SK-N-SH (cell line): ENCODE results near the gene APC2. TPM values are rescaled to one million over a fixed set of nuclear protein-coding genes. Genes with fewer than 3 reads are reported as not detected.

Source experiments
- CTCF ChIA-PET: fragments of 300-600, 350-600 bp; formaldehyde crosslinking; extraction: SDS; loops from one replicate; lab custom pipeline; 2021; lab: Yijun Ruan, JAX
- POLR2A ChIA-PET: fragments of 350-600 bp; sonication (Branson Sonifier 250); formaldehyde crosslinking; extraction: SDS; loops from one replicate; lab custom pipeline; 2020; ENCODE audit warnings: antibody characterized with exemption, inconsistent platforms; lab: Yijun Ruan, JAX
- DNase-seq: peaks from one replicate; pipeline ENCODE4 v3.0.0; 2012
- H2AFZ ChIP-seq: fragments of 200-600 bp; sonication (generic); 2 replicates; pipeline ENCODE4 v1.8.1; 2016; ENCODE audit warnings: antibody characterized with exemption, mild to moderate bottlenecking, low read depth
- H3F3A ChIP-seq: fragments of 200-600 bp; sonication (generic); replicated peaks from 2 replicates; pipeline ENCODE3; 2016; ENCODE audit warnings: antibody characterized with exemption, mild to moderate bottlenecking; ENCODE audit not compliant: insufficient read depth
- H3K27ac ChIP-seq, 2 experiments: fragments of 200-500 bp in 1 of 2; fragments of 200-600 bp in 1 of 2; sonication (Bioruptor generic) in 1 of 2; sonication (generic), shearing (Covaris generic) in 1 of 2; 2 replicates each; pipeline versions ENCODE4 v1.5.1 to v1.6.1; 2014 to 2016; ENCODE audit warnings: low read depth in 2 of 2, inconsistent platforms in 1 of 2, low read length in 1 of 2, mild to moderate bottlenecking in 1 of 2, mixed read lengths in 1 of 2
- H3K27me3 ChIP-seq: fragments of 200-600 bp; sonication (generic), shearing (Covaris generic); 2 replicates; pipeline ENCODE4 v1.6.1; 2016; ENCODE audit warnings: mixed run types; ENCODE audit not compliant: insufficient read depth
- H3K36me3 ChIP-seq, 2 experiments: fragments of 200-500 bp in 1 of 2; fragments of 200-600 bp in 1 of 2; sonication (Bioruptor generic) in 1 of 2; sonication (generic) in 1 of 2; replicated peaks in 1 of 2; 2 replicates each; pipeline versions ENCODE3 to v1.5.1; 2014 to 2016; ENCODE audit warnings: low read length in 1 of 2, mild to moderate bottlenecking in 1 of 2; ENCODE audit not compliant: insufficient read depth in 2 of 2, control insufficient read depth in 1 of 2
- H3K4me1 ChIP-seq, 2 experiments: fragments of 200-500 bp in 1 of 2; fragments of 200-600 bp in 1 of 2; sonication (Bioruptor generic) in 1 of 2; sonication (generic), shearing (Covaris generic) in 1 of 2; 2 replicates each; pipeline versions ENCODE4 v1.5.1 to v1.6.1; 2014 to 2016; ENCODE audit warnings: low read depth in 1 of 2, low read length in 1 of 2, mixed run types in 1 of 2; ENCODE audit not compliant: insufficient read depth in 2 of 2, control insufficient read depth in 1 of 2
- H3K4me2 ChIP-seq: fragments of 200-600 bp; sonication (generic), shearing (Covaris generic); 2 replicates; pipeline ENCODE4 v1.6.1; 2017; ENCODE audit warnings: mixed run types
- H3K4me3 ChIP-seq, 2 experiments: fragments of 200-500 bp in 1 of 2; fragments of 200-600 bp in 1 of 2; sonication (Bioruptor generic) in 1 of 2; sonication (generic), shearing (Covaris generic) in 1 of 2; 2 replicates each; pipeline versions ENCODE4 v1.5.1 to v1.8.1; 2014 to 2016; ENCODE audit warnings: low read depth in 2 of 2, inconsistent platforms in 1 of 2, low read length in 1 of 2, mild to moderate bottlenecking in 1 of 2, mixed read lengths in 1 of 2, moderate library complexity in 1 of 2
- H3K79me2 ChIP-seq: fragments of 200-600 bp; sonication (generic); 2 replicates; pipeline ENCODE4 v1.8.1; 2017; ENCODE audit warnings: mild to moderate bottlenecking; ENCODE audit not compliant: insufficient read depth
- H3K9ac ChIP-seq: fragments of 200-600 bp; sonication (generic); 2 replicates; pipeline ENCODE4 v1.6.1; 2017; ENCODE audit warnings: mixed run types
- H3K9me2 ChIP-seq: fragments of 200-600 bp; sonication (generic); 2 replicates; pipeline ENCODE4 v1.6.1; 2017; ENCODE audit warnings: mixed run types
- H3K9me3 ChIP-seq: fragments of 200-600 bp; sonication (generic); 2 replicates; pipeline ENCODE4 v1.6.1; 2017; ENCODE audit warnings: mixed run types, mild to moderate bottlenecking, moderate library complexity
- H4K20me1 ChIP-seq: fragments of 200-600 bp; sonication (generic); 2 replicates; pipeline ENCODE4 v1.6.1; 2017; ENCODE audit warnings: mild to moderate bottlenecking, mixed run types; ENCODE audit not compliant: insufficient read depth
- EP300 ChIP-seq, 2 experiments: IDR thresholded peaks; 2 replicates each; pipeline versions ENCODE4 v1.4.0 to v1.6.1; 2012; ENCODE audit warnings: borderline replicate concordance in 1 of 2, low read depth in 1 of 2, low read length in 1 of 2
- FOSL2 ChIP-seq: IDR thresholded peaks from 2 replicates; pipeline ENCODE4 v1.4.0; 2012; ENCODE audit warnings: low read depth, mild to moderate bottlenecking, moderate library complexity, borderline replicate concordance
- FOXJ3 ChIP-seq: sonication (generic); formaldehyde crosslinking; IDR thresholded peaks from 2 replicates; pipeline ENCODE4 v1.5.1; 2020; ENCODE audit warnings: mild to moderate bottlenecking, missing genetic modification reagents
- IRF3 ChIP-seq: fragments of 150-350 bp; IDR thresholded peaks from 2 replicates; pipeline ENCODE4 v1.6.1; 2016; ENCODE audit warnings: mild to moderate bottlenecking, low read depth, low read length
- MEF2A ChIP-seq: IDR thresholded peaks from 2 replicates; pipeline ENCODE4 v1.4.0; 2012; ENCODE audit warnings: low read depth, borderline replicate concordance
- NRF1 ChIP-seq: IDR thresholded peaks from 2 replicates; pipeline ENCODE4 v1.6.1; 2012; ENCODE audit warnings: low read depth, mild to moderate bottlenecking, low read length
- PBX3 ChIP-seq: IDR thresholded peaks from 2 replicates; pipeline ENCODE4; 2012
- POLR2AphosphoS5 ChIP-seq: IDR thresholded peaks from 2 replicates; pipeline ENCODE4 v1.6.1; 2012; ENCODE audit warnings: low read depth, low read length
- RCOR1 ChIP-seq: fragments of 150-350 bp; IDR thresholded peaks from 2 replicates; pipeline ENCODE4 v1.6.1; 2017; ENCODE audit warnings: antibody characterized with exemption, low read length
- REST ChIP-seq: IDR thresholded peaks from 2 replicates; pipeline ENCODE4 v1.6.1; 2012; ENCODE audit warnings: mild to moderate bottlenecking, low read depth, low read length, moderate library complexity
- TCF12 ChIP-seq: IDR thresholded peaks from 2 replicates; pipeline ENCODE4 v1.4.0; 2012
- WGBS: methylation state at CpG from one replicate; pipeline ENCODE4 v1.1.6; 2017; ENCODE audit warnings: low lambda C conversion rate; 5-methylcytosine and 5-hydroxymethylcytosine counted together
- polyA plus RNA-seq, 3 experiments: library from polyadenylated mRNA; depleted of rRNA; stranded (reverse); fragments of >200 nt; gene quantifications; 2 replicates each; pipeline ENCODE4 v1.2.3, GENCODE V29; 2012

Gene APC2
- polyA plus RNA-seq, 1 of the 3 experiments (the other 2 are of a cell fraction), result 1.3 TPM

- Histone ChIP-seq H3K4me3 (no peak overlapping the region), H3K27ac (no peak overlapping the region), H3K4me1 (peaks cover 0 to 11% of the 10 kb centered on the region in 2 experiments; a peak in 1 of 4 replicates), H3K36me3 (no peaks in the 10 kb centered on the region), H3K9me2 (no peaks in the 10 kb centered on the region), H3K4me2 (no peak overlapping the region), H3F3A (peaks cover under 1% of the 10 kb centered on the region), H3K9me3 (no peaks in the 10 kb centered on the region), H3K27me3 (no peaks in the 10 kb centered on the region), H2AFZ (no peak overlapping the region)
- DNase-seq, result no peak
- CTCF ChIA-PET, result no interaction called here
- 92% methylated on average over 34 of the region's 40 CpGs for WGBS
- POLR2A ChIA-PET, result no interaction called here
- no peak for TF ChIP-seq REST
- TF ChIP-seq FOSL2, result no peak
- TF ChIP-seq TCF12, result no peak
- TF ChIP-seq MEF2A, result no peak
- TF ChIP-seq, all 33 proteins: peak for 0
- H3K79me2 ChIP-seq, result no peaks in the 10 kb centered on the region
- H4K20me1 ChIP-seq, result no peaks in the 10 kb centered on the region
- H3K9ac ChIP-seq, result no peak overlapping the region
Observed at GRCh38 chr19:1495799-1496713, 46.1 kb downstream of the APC2 start.

- H3K79me2 ChIP-seq, result no peaks in the 10 kb centered on the region
- no peaks in the 10 kb centered on the region for H4K20me1 ChIP-seq
- 85% methylated on average over 16 of the region's 39 CpGs for WGBS
- no peak overlapping the region for H3K4me2 ChIP-seq
- no peak overlapping the region for H3K4me3 ChIP-seq
- no peak overlapping the region for H3K27ac ChIP-seq
- no peak for DNase-seq
- CTCF ChIA-PET, result no interaction called here
- POLR2A ChIA-PET, result no interaction called here
- peaks cover 3% of the 10 kb centered on the region for H3F3A ChIP-seq
- no peak overlapping the region for H3K9ac ChIP-seq
- no peaks in the 10 kb centered on the region for H3K36me3 ChIP-seq
- no peak for TF ChIP-seq EP300 (IDR thresholded peaks at IDR 0.05; ENCODE audit: borderline replicate concordance in 1 of 2, low read depth in 1 of 2, low read length in 1 of 2)
- TF ChIP-seq POLR2AphosphoS5, result no peak
- no peak for TF ChIP-seq FOXJ3 (CRISPR knock-in tag)
- TF ChIP-seq PBX3, result no peak
- TF ChIP-seq NRF1, result no peak
- TF ChIP-seq REST, result no peak
- TF ChIP-seq IRF3, result no peak
- no peak for TF ChIP-seq RCOR1
- H3K9me2 ChIP-seq, result no peaks in the 10 kb centered on the region
- no peaks in the 10 kb centered on the region for H3K9me3 ChIP-seq
- H3K4me1 ChIP-seq, result peaks cover 0 to 3% of the 10 kb centered on the region in 2 experiments; a peak in 1 of 4 replicates
- no peak overlapping the region for H2AFZ ChIP-seq
- H3K27me3 ChIP-seq, result no peaks in the 10 kb centered on the region
Observed at GRCh38 chr19:1496714-1497577, 47.0 kb downstream of the APC2 start.
